HEK293T (cell line): ENCODE measurements around the gene KLHDC4.

ENCODE experiments used
- ARNT ChIP-seq: fragments of 450-650 bp; IDR thresholded peaks from 2 replicates; pipeline ENCODE4 v1.6.1; 2017; ENCODE audit warnings: mild to moderate bottlenecking
- BHLHE40 ChIP-seq: fragments of 450-650 bp; IDR thresholded peaks from 2 replicates; pipeline ENCODE4 v1.6.1; 2016; ENCODE audit warnings: mild to moderate bottlenecking, moderate library complexity, borderline replicate concordance
- ELF4 ChIP-seq: fragments of 450-650 bp; IDR thresholded peaks from 2 replicates; pipeline ENCODE4 v1.6.1; 2017; ENCODE audit warnings: antibody characterized with exemption
- FOXA1 ChIP-seq: fragments of 450-650 bp; IDR thresholded peaks from 2 replicates; pipeline ENCODE4 v1.6.1; 2016; ENCODE audit warnings: mild to moderate bottlenecking
- FOXM1 ChIP-seq: fragments of 450-650 bp; IDR thresholded peaks from 2 replicates; pipeline ENCODE4 v1.6.1; 2017; ENCODE audit warnings: mild to moderate bottlenecking, borderline replicate concordance
- HDGF ChIP-seq: fragments of 450-650 bp; IDR thresholded peaks from 2 replicates; pipeline ENCODE4 v1.6.1; 2017; ENCODE audit warnings: antibody characterized with exemption, borderline replicate concordance
- SP1 ChIP-seq: fragments of 450-650 bp; IDR thresholded peaks from 2 replicates; pipeline ENCODE4 v1.6.1; 2017
- SUZ12 ChIP-seq: fragments of 450-650 bp; IDR thresholded peaks from 2 replicates; pipeline ENCODE4 v1.6.1; 2016; ENCODE audit warnings: mild to moderate bottlenecking
- TARDBP ChIP-seq: fragments of 450-650 bp; IDR thresholded peaks from 2 replicates; pipeline ENCODE4 v1.6.1; 2016
- ZNF384 ChIP-seq: fragments of 450-650 bp; IDR thresholded peaks from 2 replicates; pipeline ENCODE4 v1.6.1; 2016
- TF ChIP-seq, protein P1 (sequence below): fragments of 450-650 bp; IDR thresholded peaks from 2 replicates; pipeline ENCODE4 v1.6.1; 2016

DNA sequence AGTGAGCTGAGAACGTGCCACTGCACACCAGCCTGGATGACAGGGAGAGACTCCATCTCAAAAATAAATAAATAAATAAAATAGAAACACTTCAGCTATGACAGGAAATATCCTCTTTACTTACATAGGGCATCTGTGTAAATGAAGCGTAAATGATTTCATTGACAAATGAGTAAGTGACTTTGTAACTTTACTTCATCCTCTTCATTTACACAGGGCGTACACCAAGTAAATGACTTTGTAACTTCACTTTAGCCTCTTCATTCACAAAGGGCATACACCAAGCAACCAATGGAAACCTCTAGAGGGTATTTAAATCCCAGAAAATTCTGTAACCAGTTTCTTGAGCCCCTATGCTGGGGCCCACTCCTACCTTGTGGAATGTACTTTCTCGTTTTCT, 16.2 kb upstream of the KLHDC4 start:
- TF ChIP-seq FOXM1 (no peak), FOXA1 (no peak), ELF4 (no peak), TARDBP (no peak), BHLHE40 (no peak), SP1 (no peak), ZNF384 (no peak), SUZ12 (no peak), ARNT (no peak), HDGF (no peak)
- TF ChIP-seq, protein P1, sequence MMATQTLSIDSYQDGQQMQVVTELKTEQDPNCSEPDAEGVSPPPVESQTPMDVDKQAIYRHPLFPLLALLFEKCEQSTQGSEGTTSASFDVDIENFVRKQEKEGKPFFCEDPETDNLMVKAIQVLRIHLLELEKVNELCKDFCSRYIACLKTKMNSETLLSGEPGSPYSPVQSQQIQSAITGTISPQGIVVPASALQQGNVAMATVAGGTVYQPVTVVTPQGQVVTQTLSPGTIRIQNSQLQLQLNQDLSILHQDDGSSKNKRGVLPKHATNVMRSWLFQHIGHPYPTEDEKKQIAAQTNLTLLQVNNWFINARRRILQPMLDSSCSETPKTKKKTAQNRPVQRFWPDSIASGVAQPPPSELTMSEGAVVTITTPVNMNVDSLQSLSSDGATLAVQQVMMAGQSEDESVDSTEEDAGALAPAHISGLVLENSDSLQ: no peak
